Stomach (tissue), 9 donors: ENCODE results near the gene SHANK1. TPM values are rescaled to one million over a fixed set of nuclear protein-coding genes. Genes with fewer than 3 reads are reported as not detected.

Experiments used
- DNase-seq, 2 donors: peaks; one replicate each; pipeline versions ENCODE4 v3.0.0 to v3.0.0-alpha.2; 2013 to 2019
- H3K27ac ChIP-seq, 5 donors: fragments of 200-600 bp in 4 of 5; sonication (generic) in 4 of 5; one replicate each; pipeline ENCODE4 v1.5.1; 2013 to 2019; ENCODE audit warnings: mild to moderate bottlenecking in 1 of 5, moderate library complexity in 1 of 5
- H3K27me3 ChIP-seq, 3 donors: fragments of 200-600 bp; sonication (generic); one replicate each; pipeline ENCODE4 v1.5.1; 2017 to 2019; ENCODE audit warnings: mixed run types in 1 of 3
- H3K36me3 ChIP-seq, 4 donors: fragments of 200-600 bp; sonication (generic); 1 replicate in 3 of 4; 2 replicates in 1 of 4; pipeline ENCODE4 v1.5.1; 2016 to 2019
- H3K4me1 ChIP-seq, 4 donors: fragments of 200-600 bp; sonication (generic); one replicate each; pipeline ENCODE4 v1.5.1; 2016 to 2019
- H3K4me3 ChIP-seq, 4 donors: fragments of 200-600 bp; sonication (generic) in 3 of 4; one replicate each; pipeline ENCODE4 v1.5.1; 2016 to 2019; ENCODE audit warnings: mild to moderate bottlenecking in 1 of 4
- H3K9me3 ChIP-seq, 4 donors: fragments of 200-600 bp; sonication (generic); one replicate each; pipeline ENCODE4 v1.5.1; 2016 to 2019
- CTCF ChIP-seq, 7 experiments: fragments of 450-650 bp in 4 of 7; fragments of 200-600 bp in 3 of 7; sonication (generic) in 3 of 7; IDR thresholded peaks; one replicate each; pipeline ENCODE4 v1.5.1; 2016 to 2019; ENCODE audit warnings: antibody characterized with exemption in 7 of 7, control low read depth in 2 of 7, mild to moderate bottlenecking in 1 of 7
- EP300 ChIP-seq: sonication (generic); formaldehyde crosslinking; IDR thresholded peaks from one replicate; pipeline ENCODE4 v1.6.1; 2017; ENCODE audit warnings: antibody characterized with exemption
- POLR2A ChIP-seq, 4 donors: fragments of 450-650 bp; IDR thresholded peaks; one replicate each; pipeline ENCODE4 v1.6.1; 2016; ENCODE audit warnings: antibody characterized with exemption in 4 of 4, control low read depth in 2 of 4, mild to moderate bottlenecking in 1 of 4, moderate library complexity in 1 of 4
- POLR2AphosphoS5 ChIP-seq, 3 donors: sonication (generic); formaldehyde crosslinking; IDR thresholded peaks; one replicate each; pipeline ENCODE4 v1.6.1; 2016; ENCODE audit warnings: antibody characterized with exemption in 3 of 3
- WGBS, 5 donors: extraction: QIAGEN DNeasy Blood & Tissue Kit in 3 of 5; methylation state at CpG; one replicate each; pipeline versions ENCODE4 v1.1.5 to v1.1.7; 2013 to 2018; 5-methylcytosine and 5-hydroxymethylcytosine counted together
- intact Hi-C: fragments of 100-400 bp; cut with DNase I; formaldehyde crosslinking; loops from one replicate; pipeline ENCODE4 v1.15.1; 2023; ENCODE audit warnings: low total_unique reads
- polyA plus RNA-seq, 3 donors: library from polyadenylated mRNA; stranded (reverse); fragments of 200-250 nt; gene quantifications; one replicate each; pipeline ENCODE4 v1.2.3, GENCODE V29; 2013
- total RNA-seq, 5 donors: library from RNA; depleted of rRNA; stranded (reverse); fragments of >200 nt; gene quantifications; one replicate each; pipeline versions ENCODE4 v1.1.0 to v1.2.3, GENCODE V29; 2014 to 2016
- donor health status: healthy with polysubstance abuse.
- donor health status: Bipolar disorder and iron deficiency.
- donor health status: healthy.

SHANK1 gene
- total and polyA plus RNA-seq, 8 donors, result 0.15 to 1.5 (median 0.67) TPM; not detected in 4

DNA sequence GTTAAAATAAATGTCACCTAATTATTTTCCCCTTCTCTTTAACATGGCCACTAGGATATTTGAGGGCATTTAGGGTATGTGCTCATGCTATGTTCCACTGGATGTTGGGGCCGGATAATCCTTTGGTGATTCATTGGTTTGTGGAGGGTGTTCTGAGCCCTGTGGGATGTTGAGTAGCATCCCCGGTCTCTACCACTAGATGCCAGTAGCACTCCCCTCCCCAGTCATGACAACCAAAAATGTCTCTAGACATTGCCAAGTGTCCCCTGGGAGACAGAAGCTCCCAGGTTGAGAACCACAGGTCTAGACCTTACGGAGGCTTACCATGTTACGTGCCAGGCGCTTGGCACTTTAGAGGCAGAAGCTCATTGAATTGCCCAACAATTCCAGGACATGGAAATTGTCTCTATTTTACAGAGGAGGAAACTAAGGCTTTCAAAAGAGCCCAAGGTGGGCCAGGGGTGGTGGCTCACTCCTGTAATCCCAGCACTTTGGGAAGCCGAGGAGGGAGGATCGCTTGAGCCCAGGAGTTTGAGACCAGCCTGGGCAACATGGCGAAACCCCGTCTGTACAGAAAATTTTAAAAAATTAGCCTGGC lies 14.1 kb downstream of the SHANK1 start:
- Histone ChIP-seq H3K36me3 (no peaks in the 10 kb centered on the region), H3K9me3 (no peaks in the 10 kb centered on the region), H3K27ac (no peak overlapping the region), H3K4me3 (no peak overlapping the region), H3K4me1 (no peaks in the 10 kb centered on the region), H3K27me3 (peaks cover 14 to 84% (median 25%) of the 10 kb centered on the region in 3 donors)
- peak in 1 of 2 donors; percentile 60 for DNase-seq
- 37 to 46% (median 43%) methylated on average over 9 of the region's 9 CpGs for WGBS, 5 donors
- no peak for TF ChIP-seq EP300
- no peak for TF ChIP-seq POLR2A (IDR thresholded peaks at IDR 0.05)
- TF ChIP-seq CTCF (IDR thresholded peaks at IDR 0.05), result peak in 2 of 7 experiments; percentile 18 to 36
- TF ChIP-seq POLR2AphosphoS5 (IDR thresholded peaks at IDR 0.05), result no peak
- intact Hi-C loops, result no loop called here

- no peak overlapping the region for H3K27ac ChIP-seq
- no peaks in the 10 kb centered on the region for H3K4me1 ChIP-seq
- TF ChIP-seq CTCF (IDR thresholded peaks at IDR 0.05) (no peak), POLR2A (IDR thresholded peaks at IDR 0.05) (no peak), EP300 (no peak), POLR2AphosphoS5 (IDR thresholded peaks at IDR 0.05) (no peak)
- no peaks in the 10 kb centered on the region for H3K36me3 ChIP-seq
- H3K27me3 ChIP-seq, result peaks cover 14 to 84% (median 24%) of the 10 kb centered on the region in 3 donors
- no peak overlapping the region for H3K4me3 ChIP-seq
- intact Hi-C loops, result no loop called here
- DNase-seq, result no peak
- WGBS, 5 donors, result 28 to 39% (median 35%) methylated on average over 22 of the region's 22 CpGs
- no peaks in the 10 kb centered on the region for H3K9me3 ChIP-seq
These were observed 15.4 kb downstream of the SHANK1 start for GRCh38 chr19:50703915-50704796.

DNA sequence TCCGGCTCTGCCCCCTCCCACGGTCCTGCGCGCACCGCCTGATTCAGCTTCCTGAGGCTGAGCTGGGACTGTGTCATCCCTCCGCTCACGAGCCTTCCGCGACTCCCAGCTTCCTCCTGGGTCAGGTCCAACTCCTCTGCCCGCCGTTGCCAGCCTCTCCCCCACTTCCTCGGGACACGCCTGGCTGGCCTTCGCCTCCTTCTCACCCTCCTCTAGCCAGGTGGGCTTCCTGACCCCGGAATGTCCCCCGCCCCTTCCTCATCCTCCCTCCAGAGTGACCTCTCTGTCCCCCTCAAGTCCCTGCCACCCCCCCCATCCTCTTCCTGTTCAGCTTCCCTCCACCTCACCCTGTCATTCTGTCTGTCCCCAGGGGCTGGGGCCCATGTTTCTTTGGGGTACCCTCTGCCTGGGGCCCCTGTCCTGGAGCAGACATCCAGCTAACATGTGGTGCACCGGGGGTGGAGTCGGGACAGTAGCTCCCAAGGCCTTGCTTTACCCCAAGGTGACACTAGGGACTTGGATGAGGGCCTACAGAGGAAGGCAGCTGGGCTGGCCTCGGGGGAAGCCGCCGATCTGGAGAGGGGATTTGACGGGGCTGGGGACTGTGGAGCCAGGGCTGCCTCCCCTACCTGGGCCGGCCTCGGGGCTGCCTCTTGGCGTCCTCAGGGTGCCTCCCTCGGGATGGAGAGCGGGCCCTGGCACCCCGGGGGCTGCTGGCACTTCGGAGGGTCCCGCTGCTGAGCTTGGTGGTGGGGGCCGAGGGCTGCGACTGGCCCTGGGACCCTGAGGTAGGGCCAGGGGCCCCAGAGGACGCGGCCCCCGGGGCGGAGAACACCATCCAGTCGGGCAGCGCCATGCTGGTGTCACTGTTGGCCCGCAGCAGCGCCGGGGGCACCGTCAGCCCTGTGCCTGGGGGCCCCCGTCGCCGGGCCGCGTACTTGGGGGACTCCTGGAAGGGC lies 16.5 kb downstream of the SHANK1 start:
- no peak overlapping the region for H3K4me3 ChIP-seq
- H3K27me3 ChIP-seq, result peaks cover 14 to 85% (median 24%) of the 10 kb centered on the region in 3 donors
- H3K36me3 ChIP-seq, result no peaks in the 10 kb centered on the region
- 57 to 65% (median 63%) methylated on average over 14 to 47 of the region's 47 CpGs for WGBS, 5 donors
- DNase-seq, result no peak
- no peak overlapping the region for H3K27ac ChIP-seq
- no peaks in the 10 kb centered on the region for H3K9me3 ChIP-seq
- TF ChIP-seq POLR2A (IDR thresholded peaks at IDR 0.05), result no peak
- TF ChIP-seq CTCF (IDR thresholded peaks at IDR 0.05), result no peak
- no peak for TF ChIP-seq EP300
- TF ChIP-seq POLR2AphosphoS5 (IDR thresholded peaks at IDR 0.05), result no peak
- intact Hi-C loops, result no loop called here
- no peaks in the 10 kb centered on the region for H3K4me1 ChIP-seq
